ENCODE results near the gene POM121.
"Not testable (repeated sequence)": the region's sequence is repeated elsewhere in the genome, so short reads cannot be mapped to it uniquely, and the experiment has no call there.

POM121 gene

GRCh38 chr7:72974781-72975180, 49.9 kb downstream of the POM121 start:
- H3K36me3 ChIP-seq (ENCODE audit: control insufficient read depth, low read depth, low read length); H3K9ac ChIP-seq (ENCODE audit: low read length); H3K4me1 ChIP-seq (ENCODE audit: control insufficient read depth, low read depth, low read length); H3K9me3 ChIP-seq (ENCODE audit: control insufficient read depth, low read depth, low read length); H3K27ac ChIP-seq (ENCODE audit: low read length); H3K27me3 ChIP-seq (ENCODE audit: control insufficient read depth, insufficient read depth, low read length); H3K4me3 ChIP-seq (ENCODE audit: low read length): not testable (repeated sequence)

- H3K27me3 ChIP-seq (ENCODE audit: control insufficient read depth, insufficient read depth, low read length); H3K4me3 ChIP-seq (ENCODE audit: low read length); H3K36me3 ChIP-seq (ENCODE audit: control insufficient read depth, low read depth, low read length); H3K4me1 ChIP-seq (ENCODE audit: control insufficient read depth, low read depth, low read length); H3K27ac ChIP-seq (ENCODE audit: low read length); H3K9ac ChIP-seq (ENCODE audit: low read length); H3K9me3 ChIP-seq (ENCODE audit: control insufficient read depth, low read depth, low read length): not testable (repeated sequence)
These were observed 50.9 kb downstream of the POM121 start for GRCh38 chr7:72975656-72976286.

- not testable (repeated sequence) for H3K27ac ChIP-seq (ENCODE audit: low read length); H3K36me3 ChIP-seq (ENCODE audit: control insufficient read depth, low read depth, low read length); H3K9ac ChIP-seq (ENCODE audit: low read length); H3K4me1 ChIP-seq (ENCODE audit: control insufficient read depth, low read depth, low read length); H3K4me3 ChIP-seq (ENCODE audit: low read length); H3K9me3 ChIP-seq (ENCODE audit: control insufficient read depth, low read depth, low read length); H3K27me3 ChIP-seq (ENCODE audit: control insufficient read depth, insufficient read depth, low read length)
These were observed 51.5 kb downstream of the POM121 start for GRCh38 chr7:72976434-72976833.

- not testable (repeated sequence) for H3K4me3 ChIP-seq (ENCODE audit: low read length); H3K27ac ChIP-seq (ENCODE audit: low read length); H3K36me3 ChIP-seq (ENCODE audit: control insufficient read depth, low read depth, low read length); H3K9ac ChIP-seq (ENCODE audit: low read length); H3K27me3 ChIP-seq (ENCODE audit: control insufficient read depth, insufficient read depth, low read length); H3K9me3 ChIP-seq (ENCODE audit: control insufficient read depth, low read depth, low read length); H3K4me1 ChIP-seq (ENCODE audit: control insufficient read depth, low read depth, low read length)
These were observed 55.5 kb downstream of the POM121 start for GRCh38 chr7:72980382-72980781.

GRCh38 chr7:72982084-72982483, 57.2 kb downstream of the POM121 start:
- not testable (repeated sequence) for H3K27ac ChIP-seq (ENCODE audit: low read length); H3K4me3 ChIP-seq (ENCODE audit: low read length); H3K36me3 ChIP-seq (ENCODE audit: control insufficient read depth, low read depth, low read length); H3K27me3 ChIP-seq (ENCODE audit: control insufficient read depth, insufficient read depth, low read length); H3K4me1 ChIP-seq (ENCODE audit: control insufficient read depth, low read depth, low read length); H3K9ac ChIP-seq (ENCODE audit: low read length); H3K9me3 ChIP-seq (ENCODE audit: control insufficient read depth, low read depth, low read length)

- H3K36me3 ChIP-seq (ENCODE audit: control insufficient read depth, low read depth, low read length); H3K9ac ChIP-seq (ENCODE audit: low read length); H3K9me3 ChIP-seq (ENCODE audit: control insufficient read depth, low read depth, low read length); H3K4me1 ChIP-seq (ENCODE audit: control insufficient read depth, low read depth, low read length); H3K27me3 ChIP-seq (ENCODE audit: control insufficient read depth, insufficient read depth, low read length); H3K27ac ChIP-seq (ENCODE audit: low read length); H3K4me3 ChIP-seq (ENCODE audit: low read length): not testable (repeated sequence)
These were observed 65.4 kb downstream of the POM121 start for GRCh38 chr7:72990146-72990913.

- H3K9me3 ChIP-seq (ENCODE audit: control insufficient read depth, low read depth, low read length); H3K27me3 ChIP-seq (ENCODE audit: control insufficient read depth, insufficient read depth, low read length); H3K36me3 ChIP-seq (ENCODE audit: control insufficient read depth, low read depth, low read length); H3K27ac ChIP-seq (ENCODE audit: low read length); H3K4me3 ChIP-seq (ENCODE audit: low read length); H3K9ac ChIP-seq (ENCODE audit: low read length); H3K4me1 ChIP-seq (ENCODE audit: control insufficient read depth, low read depth, low read length): not testable (repeated sequence)
These were observed 70.6 kb downstream of the POM121 start for GRCh38 chr7:72995484-72995883.

- not testable (repeated sequence) for H3K9me3 ChIP-seq (ENCODE audit: control insufficient read depth, low read depth, low read length); H3K27me3 ChIP-seq (ENCODE audit: control insufficient read depth, insufficient read depth, low read length); H3K36me3 ChIP-seq (ENCODE audit: control insufficient read depth, low read depth, low read length); H3K9ac ChIP-seq (ENCODE audit: low read length); H3K27ac ChIP-seq (ENCODE audit: low read length); H3K4me1 ChIP-seq (ENCODE audit: control insufficient read depth, low read depth, low read length); H3K4me3 ChIP-seq (ENCODE audit: low read length)
These were observed 72.6 kb downstream of the POM121 start for GRCh38 chr7:72997447-72997846.

- not testable (repeated sequence) for H3K27ac ChIP-seq (ENCODE audit: low read length); H3K4me3 ChIP-seq (ENCODE audit: low read length); H3K9me3 ChIP-seq (ENCODE audit: control insufficient read depth, low read depth, low read length); H3K9ac ChIP-seq (ENCODE audit: low read length); H3K4me1 ChIP-seq (ENCODE audit: control insufficient read depth, low read depth, low read length); H3K36me3 ChIP-seq (ENCODE audit: control insufficient read depth, low read depth, low read length); H3K27me3 ChIP-seq (ENCODE audit: control insufficient read depth, insufficient read depth, low read length)
These were observed 73.1 kb downstream of the POM121 start for GRCh38 chr7:72997887-72998468.

All from iPS-18a (cell line).